GM21723 (cell line): ENCODE data around the gene SLC13A4.
"Not testable (repeated sequence)": the region's sequence is repeated elsewhere in the genome, so short reads cannot be mapped to it uniquely, and the experiment has no call there.

ENCODE experiments used
- ATAC-seq: cut with Tn5 transposase; IDR thresholded peaks from one replicate; pipeline ENCODE4 v1.9.1; 2021; ENCODE audit warnings: mild to moderate bottlenecking, moderate library complexity; ENCODE audit not compliant: unreplicated experiment

Gene SLC13A4

GRCh38 chr7:135728136-135728669 lies at the start of gene SLC13A4:
SLC13A4 (minus strand) TSS chr7:135728186; CDS start chr7:135727496, 690 bp downstream.
- no peak for ATAC-seq

GRCh38 chr7:135775915-135776314 lies 47.9 kb upstream of the SLC13A4 start:
- not testable (repeated sequence) for ATAC-seq

- ATAC-seq = no peak
These were observed 47.2 kb upstream of the SLC13A4 start for GRCh38 chr7:135775230-135775629.

GRCh38 chr7:135774284-135774683 lies 46.3 kb upstream of the SLC13A4 start:
- no peak for ATAC-seq

GRCh38 chr7:135773464-135773863 lies 45.5 kb upstream of the SLC13A4 start:
- no peak for ATAC-seq

GRCh38 chr7:135772639-135773222 lies 44.7 kb upstream of the SLC13A4 start:
- no peak for ATAC-seq

- no peak for ATAC-seq
These were observed 44.1 kb upstream of the SLC13A4 start for GRCh38 chr7:135771961-135772638.

GRCh38 chr7:135771051-135771450 lies 43.1 kb upstream of the SLC13A4 start:
- no peak for ATAC-seq

GRCh38 chr7:135770139-135770710 lies 42.2 kb upstream of the SLC13A4 start:
- ATAC-seq = no peak

GRCh38 chr7:135769005-135769802 lies 41.2 kb upstream of the SLC13A4 start:
- ATAC-seq = no peak

- ATAC-seq = no peak
These were observed 40.5 kb upstream of the SLC13A4 start for GRCh38 chr7:135768467-135768866.

- ATAC-seq = no peak
These were observed 40.1 kb upstream of the SLC13A4 start for GRCh38 chr7:135768064-135768463.

GRCh38 chr7:135763261-135763660 lies 35.3 kb upstream of the SLC13A4 start:
- ATAC-seq = no peak

- ATAC-seq = no peak
These were observed 33.9 kb upstream of the SLC13A4 start for GRCh38 chr7:135761751-135762488.

GRCh38 chr7:135759532-135759931 lies 31.5 kb upstream of the SLC13A4 start:
- no peak for ATAC-seq

- ATAC-seq = no peak
These were observed 30.5 kb upstream of the SLC13A4 start for GRCh38 chr7:135758531-135758932.

GRCh38 chr7:135757719-135758411 lies 29.9 kb upstream of the SLC13A4 start:
- ATAC-seq = no peak

GRCh38 chr7:135756191-135756590 lies 28.2 kb upstream of the SLC13A4 start:
- no peak for ATAC-seq

GRCh38 chr7:135755351-135755753 lies 27.4 kb upstream of the SLC13A4 start:
- no peak for ATAC-seq
